ENCODE measurements around the gene SEC14L5.

The SEC14L5 gene

DNA sequence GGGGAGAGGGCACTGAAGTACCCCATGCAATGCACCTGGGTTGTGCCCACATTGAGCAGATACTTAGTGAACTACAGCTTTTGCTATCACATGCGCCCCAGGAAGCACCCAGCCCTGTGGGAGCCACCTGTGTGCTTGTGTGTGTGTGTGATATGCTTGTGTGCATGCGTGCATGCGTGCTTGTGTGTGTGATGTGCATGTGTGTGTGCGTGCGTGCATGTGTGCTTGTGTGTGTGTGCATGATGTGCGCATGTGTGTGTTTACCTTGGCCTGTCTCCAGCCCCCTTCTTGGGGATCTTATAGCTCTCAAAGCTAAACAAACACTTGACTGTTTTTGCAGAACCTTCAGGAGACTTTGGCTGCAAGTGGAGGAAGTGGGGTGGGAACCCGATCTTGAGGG lies 106.8 kb downstream of the SEC14L5 start:
- no peak overlapping the region for H3K9ac ChIP-seq (ENCODE audit: low read depth, low read length)

DNA sequence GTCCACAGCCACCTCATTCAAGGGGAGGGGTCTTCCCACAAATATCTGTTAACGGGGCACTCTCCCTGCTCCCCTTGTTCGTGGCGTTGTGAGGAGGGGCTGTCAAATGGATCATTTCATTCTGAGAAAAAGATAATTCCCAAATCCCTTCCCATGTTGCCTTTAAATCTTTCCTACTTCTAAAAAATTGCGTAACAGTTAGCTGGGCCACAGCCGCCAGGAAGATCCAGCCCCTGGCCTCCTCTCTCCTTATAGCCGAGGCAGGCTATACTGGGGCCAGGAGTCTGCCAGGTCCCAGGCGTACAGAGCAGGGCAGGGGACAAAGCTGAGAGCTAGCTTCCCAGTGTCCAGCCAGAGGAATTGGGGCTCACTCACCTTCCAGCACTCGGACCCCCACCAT lies 107.2 kb downstream of the SEC14L5 start:
- Histone ChIP-seq H3K36me3 (ENCODE audit: control insufficient read depth, insufficient read depth, low read length) (no peaks in the 10 kb centered on the region), H3K27me3 (ENCODE audit: control insufficient read depth, insufficient read depth, low read length) (no peaks in the 10 kb centered on the region), H3K4me1 (ENCODE audit: control insufficient read depth, insufficient read depth, low read length) (peaks cover under 1% of the 10 kb centered on the region; the same call in 1 of the 2 replicates), H3K4me3 (ENCODE audit: low read depth, low read length) (no peak overlapping the region), H3K27ac (ENCODE audit: low read depth, low read length) (no peak overlapping the region), H3K9ac (ENCODE audit: low read depth, low read length) (no peak overlapping the region), H3K9me3 (ENCODE audit: control insufficient read depth, insufficient read depth, low read length) (no peaks in the 10 kb centered on the region)

More for the DNA sequence above, 106.8 kb downstream of the SEC14L5 start:
- no peak overlapping the region for H3K4me3 ChIP-seq (ENCODE audit: low read depth, low read length)
- no peak overlapping the region for H3K27ac ChIP-seq (ENCODE audit: low read depth, low read length)
- no peaks in the 10 kb centered on the region for H3K36me3 ChIP-seq (ENCODE audit: control insufficient read depth, insufficient read depth, low read length)
- no peaks in the 10 kb centered on the region for H3K27me3 ChIP-seq (ENCODE audit: control insufficient read depth, insufficient read depth, low read length)
- H3K9me3 ChIP-seq (ENCODE audit: control insufficient read depth, insufficient read depth, low read length): no peaks in the 10 kb centered on the region
- peaks cover 5% of the 10 kb centered on the region; the same call in 1 of the 2 replicates for H3K4me1 ChIP-seq (ENCODE audit: control insufficient read depth, insufficient read depth, low read length)

DNA sequence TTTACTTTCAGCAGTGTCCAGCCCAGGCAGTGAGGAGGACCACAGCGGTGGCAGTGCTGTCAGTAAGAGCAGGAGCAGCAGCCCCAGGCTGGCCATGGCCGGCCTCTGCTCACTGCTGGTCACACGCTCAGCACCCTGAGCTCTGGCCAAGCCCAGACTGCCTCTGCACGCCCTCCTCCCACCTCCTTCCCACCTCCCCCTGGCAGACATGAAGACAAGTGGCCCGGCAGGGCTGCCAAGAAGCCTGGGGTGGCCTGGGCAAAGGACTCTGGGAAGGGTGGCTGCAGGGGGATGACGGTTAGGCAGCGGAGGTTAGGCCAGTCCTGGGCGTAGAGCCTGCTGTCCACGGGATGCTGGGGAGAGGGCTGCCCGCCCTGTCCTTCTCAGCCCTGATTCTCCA lies 107.7 kb downstream of the SEC14L5 start, which contains the start of gene C16orf89:
Gene C16orf89, minus strand, starts transcription at position 144 of the 400 bp plus-strand sequence. Its CDS starts 48 bp downstream, at position 96.
- H3K4me3 ChIP-seq (ENCODE audit: low read depth, low read length): no peak within 1 kb of the TSS
- H3K9ac ChIP-seq (ENCODE audit: low read depth, low read length): no peak within 1 kb of the TSS
- no peaks in the 10 kb centered on the region for H3K27me3 ChIP-seq (ENCODE audit: control insufficient read depth, insufficient read depth, low read length)
- no peaks in the 10 kb centered on the region for H3K36me3 ChIP-seq (ENCODE audit: control insufficient read depth, insufficient read depth, low read length)
- no peak within 1 kb of the TSS for H3K27ac ChIP-seq (ENCODE audit: low read depth, low read length)
- no peaks in the 10 kb centered on the region for H3K4me1 ChIP-seq (ENCODE audit: control insufficient read depth, insufficient read depth, low read length)
- H3K9me3 ChIP-seq (ENCODE audit: control insufficient read depth, insufficient read depth, low read length): no peaks in the 10 kb centered on the region

DNA sequence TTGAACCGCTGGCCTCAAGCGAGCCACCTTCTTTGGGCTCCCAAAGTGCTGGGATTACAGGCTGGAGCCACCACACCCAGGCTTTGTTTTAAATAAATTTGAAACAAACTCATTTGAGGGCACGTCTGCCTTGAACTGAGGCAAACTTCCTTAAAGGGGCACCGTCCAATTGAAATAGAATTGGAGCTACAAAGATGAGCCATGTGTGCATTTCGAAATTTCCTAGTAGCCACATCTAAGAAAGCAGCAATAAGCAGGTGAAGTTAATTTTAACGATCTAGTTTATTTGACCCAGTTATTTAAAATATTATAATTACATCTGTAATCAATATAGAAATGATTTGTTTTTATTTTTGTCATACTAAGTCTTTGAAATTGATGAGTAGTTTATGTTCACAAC lies 108.4 kb downstream of the SEC14L5 start:
- H3K27ac ChIP-seq (ENCODE audit: low read depth, low read length): no peak overlapping the region
- H3K27me3 ChIP-seq (ENCODE audit: control insufficient read depth, insufficient read depth, low read length): no peaks in the 10 kb centered on the region
- H3K36me3 ChIP-seq (ENCODE audit: control insufficient read depth, insufficient read depth, low read length): no peaks in the 10 kb centered on the region
- H3K4me3 ChIP-seq (ENCODE audit: low read depth, low read length): no peak overlapping the region
- H3K4me1 ChIP-seq (ENCODE audit: control insufficient read depth, insufficient read depth, low read length): no peaks in the 10 kb centered on the region
- no peak overlapping the region for H3K9ac ChIP-seq (ENCODE audit: low read depth, low read length)
- no peaks in the 10 kb centered on the region for H3K9me3 ChIP-seq (ENCODE audit: control insufficient read depth, insufficient read depth, low read length)

All from HUES48 (cell line).